Umbilical cord (tissue), 2 donors: ENCODE data around the gene TTC16. TPM values are rescaled to one million over a fixed set of nuclear protein-coding genes. Genes with fewer than 3 reads are reported as not detected.

Source experiments
- DNase-seq: peaks from one replicate; pipeline ENCODE4 v3.0.0-alpha.2; 2015; ENCODE audit warnings: low spot score
- total RNA-seq: library from RNA; depleted of rRNA; stranded (reverse); fragments of >200 nt; gene quantifications from one replicate; pipeline ENCODE4 v1.2.3, GENCODE V29; 2014; ENCODE audit warnings: low replicate concordance; ENCODE audit not compliant: insufficient read depth

The TTC16 gene
- total RNA-seq, 1 donor from 2014 or later: 0.24 TPM

- no peak for DNase-seq
Observed at GRCh38 chr9:127720865-127721227, 5.0 kb downstream of the TTC16 start.

GRCh38 chr9:127721391-127721821, 5.5 kb downstream of the TTC16 start:
- no peak for DNase-seq

- DNase-seq: no peak
Observed at GRCh38 chr9:127722055-127722745, 6.3 kb downstream of the TTC16 start.

- DNase-seq: no peak
Observed at GRCh38 chr9:127723013-127723412, 7.1 kb downstream of the TTC16 start.

- DNase-seq: no peak
Observed at GRCh38 chr9:127723444-127723843, 7.6 kb downstream of the TTC16 start.

- no peak for DNase-seq
Observed at GRCh38 chr9:127724012-127724411, 8.1 kb downstream of the TTC16 start.

- no peak for DNase-seq
Observed at GRCh38 chr9:127726871-127727270, 11.0 kb downstream of the TTC16 start.

- DNase-seq: no peak
Observed at GRCh38 chr9:127728808-127729207, 12.9 kb downstream of the TTC16 start.

GRCh38 chr9:127729522-127730256, 13.8 kb downstream of the TTC16 start:
- DNase-seq: no peak

GRCh38 chr9:127730262-127730661, 14.4 kb downstream of the TTC16 start:
- no peak for DNase-seq

GRCh38 chr9:127730799-127731410, 15.0 kb downstream of the TTC16 start:
- DNase-seq: no peak

GRCh38 chr9:127731938-127732337, 16.1 kb downstream of the TTC16 start:
- DNase-seq: no peak

- no peak for DNase-seq
Observed at GRCh38 chr9:127732444-127732843, 16.6 kb downstream of the TTC16 start.

- no peak for DNase-seq
Observed at GRCh38 chr9:127733614-127734013, 17.7 kb downstream of the TTC16 start.

GRCh38 chr9:127734247-127734746, 18.4 kb downstream of the TTC16 start:
- no peak for DNase-seq

GRCh38 chr9:127734747-127735529, 19.1 kb downstream of the TTC16 start, which contains the start of gene TOR2A:
Gene TOR2A (minus strand): TSS chr9:127735294. CDS start chr9:127735270, 24 bp downstream.
- peak; percentile 99 for DNase-seq

- no peak for DNase-seq
Observed at GRCh38 chr9:127735530-127736185, 19.8 kb downstream of the TTC16 start.

- no peak for DNase-seq
Observed at GRCh38 chr9:127738666-127739065, 22.8 kb downstream of the TTC16 start.

GRCh38 chr9:127739614-127740330, 23.9 kb downstream of the TTC16 start:
- DNase-seq: peak; percentile 44

- peak; percentile 55 for DNase-seq
Observed at GRCh38 chr9:127741831-127742434, 26.1 kb downstream of the TTC16 start.
